ENCODE results near the gene RYR1. TPM values are rescaled to one million over a fixed set of nuclear protein-coding genes. Genes with fewer than 3 reads are reported as not detected.
A peak's percentile ranks its signal among the peaks of the same experiment; 100 is the strongest.

Gene RYR1
- total and polyA plus RNA-seq, 2 of the 13 experiments (the other 11 are each of a cell fraction or from before 2014, with no cell fraction given): 0.03 TPM; not detected in 1

- TF ChIP-seq DBP (CRISPR knock-in tag; IDR thresholded peaks at IDR 0.05; ENCODE audit: not compliant biosample characterization): no peak
- no peak for TF ChIP-seq PRDM10 (CRISPR knock-in tag; IDR thresholded peaks at IDR 0.05; ENCODE audit: low read depth)
- TF ChIP-seq MTF1 (CRISPR knock-in tag; IDR thresholded peaks at IDR 0.05): no peak
- no peak for TF ChIP-seq PAWR (CRISPR knock-in tag; IDR thresholded peaks at IDR 0.05; ENCODE audit: borderline replicate concordance)
- no peak for TF ChIP-seq KDM2A (CRISPR knock-in tag; IDR thresholded peaks at IDR 0.05; ENCODE audit: borderline replicate concordance, low read depth)
Measured at GRCh38 chr19:38466050-38466449, 32.6 kb downstream of the RYR1 start (continued).

- in situ Hi-C loops (cut with HindIII; ENCODE audit: extremely low pct_ligation_motif_present, low pct_unique_long_range_greater_than_20kb): no loop called here
- H3K4me1 ChIP-seq (ENCODE audit: insufficient read depth, low read length): no peaks in the 10 kb centered on the region
- no peak overlapping the region for H3K4me2 ChIP-seq (ENCODE audit: low read depth, low read length)
- ATAC-seq (no peak), FAIRE-seq (no peak), DNase-seq (ENCODE audit: low spot score) (no peak)
- ChIA-PET CTCF (ENCODE audit: low intra/inter-chr PET ratio, low total read pairs) (no interaction called here), POLR2A (interaction anchor here (1.0 kb wide), 1 partner anchor 180 kb away, joined by 3 read pairs; no protein-coding TSS in a partner anchor)
- H3K9me3 ChIP-seq (ENCODE audit: low read length): no peaks in the 10 kb centered on the region
- no peaks in the 10 kb centered on the region for H3K36me3 ChIP-seq (replicated peaks in 1 of 2; ENCODE audit: control insufficient read depth in 1 of 2, insufficient read depth in 2 of 2, low read length in 2 of 2)
- H4K20me1 ChIP-seq (ENCODE audit: insufficient read depth, low read length): no peaks in the 10 kb centered on the region
- no TSS peak for BruUV-seq (replicated peaks)
- no peak overlapping the region for H3K4me3 ChIP-seq (replicated peaks in 1 of 3; ENCODE audit: insufficient read depth in 1 of 3, low read depth in 2 of 3, low read length in 3 of 3)
- TF ChIP-seq ZNF770 (CRISPR knock-in tag; IDR thresholded peaks at IDR 0.05) (no peak), ATM (IDR thresholded peaks at IDR 0.05; ENCODE audit: borderline replicate concordance) (0 out of 2 replicates have a peak, but pooled peaks have one; percentile 7), HNF1B (CRISPR knock-in tag; IDR thresholded peaks at IDR 0.05) (no peak)
- H3K79me2 ChIP-seq (ENCODE audit: insufficient read depth, low read length): no peaks in the 10 kb centered on the region
- intact Hi-C loops (cut with micrococcal nuclease; ENCODE audit: unreplicated experiment): no loop called here
- no peak overlapping the region for H3K9ac ChIP-seq (ENCODE audit: insufficient read depth, low read depth, low read length)
- H2AFZ ChIP-seq (ENCODE audit: low read length): no peak overlapping the region
- H3K27ac ChIP-seq (ENCODE audit: extremely low read length, insufficient read depth, low read length): no peak overlapping the region
- WGBS (ENCODE audit: low lambda C conversion rate): 36% methylated on average over 16 of the region's 17 CpGs
- H3K27me3 ChIP-seq (ENCODE audit: control insufficient read depth in 1 of 2, insufficient read depth in 2 of 2, low read length in 2 of 2): peaks cover 0 to 13% of the 10 kb centered on the region in 2 experiments; a peak in 1 of 5 replicates
Measured at GRCh38 chr19:38467541-38468525, 34.3 kb downstream of the RYR1 start.
